Prostate gland (tissue), 2 donors: Measurements from ENCODE around the gene MPC1.

Experiments
- POLR2AphosphoS5 ChIP-seq: sonication (generic); formaldehyde crosslinking; IDR thresholded peaks from one replicate; pipeline ENCODE4 v1.6.1; 2017; ENCODE audit warnings: antibody characterized with exemption
- TF ChIP-seq, protein P1 (sequence below), 4 experiments: fragments of 200-600 bp in 2 of 4; fragments of 450-650 bp in 2 of 4; sonication (generic) in 2 of 4; IDR thresholded peaks; 1 replicate in 3 of 4; 2 replicates in 1 of 4; pipeline ENCODE4 v1.5.1; 2016 to 2019; ENCODE audit warnings: antibody characterized with exemption in 4 of 4, mild to moderate bottlenecking in 2 of 4, moderate library complexity in 2 of 4

DNA sequence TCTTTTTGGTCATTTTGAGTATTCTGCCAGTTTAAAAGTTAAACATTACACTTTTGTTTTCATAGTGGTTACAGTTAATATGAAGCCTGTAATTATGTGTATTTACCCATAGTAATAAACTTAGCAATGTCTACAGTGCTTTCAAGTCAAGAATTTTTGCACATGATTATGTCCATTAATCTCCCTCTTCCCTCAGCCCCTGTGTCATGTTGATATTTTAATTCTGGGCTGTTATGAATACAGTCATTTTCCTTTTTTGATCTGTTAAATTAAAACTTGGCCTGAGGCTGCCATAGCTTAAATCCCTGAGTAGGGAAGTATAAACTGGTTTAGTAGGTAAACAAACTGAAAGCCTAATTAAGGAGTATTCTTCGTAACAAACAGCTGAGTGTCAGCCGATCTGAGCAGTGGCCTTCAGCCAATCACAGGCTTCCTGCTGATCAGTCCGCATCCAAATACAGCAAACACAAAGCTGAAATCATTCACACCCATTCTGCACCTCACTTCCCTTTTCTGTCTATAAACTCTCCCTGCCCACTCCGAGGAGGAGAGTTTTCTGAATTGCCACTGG, 30.9 kb downstream of the MPC1 start:
- TF ChIP-seq, protein P1, sequence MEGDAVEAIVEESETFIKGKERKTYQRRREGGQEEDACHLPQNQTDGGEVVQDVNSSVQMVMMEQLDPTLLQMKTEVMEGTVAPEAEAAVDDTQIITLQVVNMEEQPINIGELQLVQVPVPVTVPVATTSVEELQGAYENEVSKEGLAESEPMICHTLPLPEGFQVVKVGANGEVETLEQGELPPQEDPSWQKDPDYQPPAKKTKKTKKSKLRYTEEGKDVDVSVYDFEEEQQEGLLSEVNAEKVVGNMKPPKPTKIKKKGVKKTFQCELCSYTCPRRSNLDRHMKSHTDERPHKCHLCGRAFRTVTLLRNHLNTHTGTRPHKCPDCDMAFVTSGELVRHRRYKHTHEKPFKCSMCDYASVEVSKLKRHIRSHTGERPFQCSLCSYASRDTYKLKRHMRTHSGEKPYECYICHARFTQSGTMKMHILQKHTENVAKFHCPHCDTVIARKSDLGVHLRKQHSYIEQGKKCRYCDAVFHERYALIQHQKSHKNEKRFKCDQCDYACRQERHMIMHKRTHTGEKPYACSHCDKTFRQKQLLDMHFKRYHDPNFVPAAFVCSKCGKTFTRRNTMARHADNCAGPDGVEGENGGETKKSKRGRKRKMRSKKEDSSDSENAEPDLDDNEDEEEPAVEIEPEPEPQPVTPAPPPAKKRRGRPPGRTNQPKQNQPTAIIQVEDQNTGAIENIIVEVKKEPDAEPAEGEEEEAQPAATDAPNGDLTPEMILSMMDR (IDR thresholded peaks at IDR 0.05) = no peak
- TF ChIP-seq POLR2AphosphoS5 = no peak
